ENCODE measurements around the gene ANKRD52. TPM values are rescaled to one million over a fixed set of nuclear protein-coding genes. Genes with fewer than 3 reads are reported as not detected.

The ANKRD52 gene
- total and polyA plus RNA-seq, 9 of the 15 experiments (the other 6 are each of a cell fraction or from before 2014, with no cell fraction given), result 0.52 to 46.8 (median 7.9) TPM

- POLR2A ChIA-PET, result interaction anchor here (0.5 to 3.4 kb wide), 22 partner anchors 9 to 365 kb away, joined by 3 to 68 read pairs (median 6); partner anchors contain the start of genes COQ10A, ESYT1, MYL6 and PA2G4
- no TSS peak for BruUV-seq (replicated peaks)
- H3K9me1 ChIP-seq (ENCODE audit: control insufficient read depth, insufficient read depth, low read length), result no peaks in the 10 kb centered on the region
- no peaks in the 10 kb centered on the region for H4K20me1 ChIP-seq (replicated peaks; ENCODE audit: control insufficient read depth, insufficient read depth, low read length)
- peak overlapping the region; percentile 96 for H3K4me2 ChIP-seq (ENCODE audit: insufficient read depth, low read length)
- H2AFZ ChIP-seq (ENCODE audit: low read depth, low read length), result peak overlapping the region; percentile 96
- peak overlapping the region; percentile 93 for H3K27ac ChIP-seq (ENCODE audit: extremely low read depth, low read depth, low read length)
- H3K9ac ChIP-seq (ENCODE audit: insufficient read depth in 1 of 2, low read depth in 2 of 2, low read length in 2 of 2), result peak overlapping the region; percentile 85 to 97
- CTCF ChIA-PET (ENCODE audit: low intra/inter-chr PET ratio), result interaction anchor here (1.1 to 1.4 kb wide), 2 partner anchors 29 to 33 kb away, joined by 3 to 5 read pairs; partner anchors contain the start of gene SMARCC2
- FAIRE-seq, result peak; percentile 52
- no peak for DNase-seq (ENCODE audit: extremely low read depth in 1 of 4, low spot score in 3 of 4)
- ATAC-seq, result no peak
- in situ Hi-C loops (cut with MboI) (no loop called here), intact Hi-C loops (cut with micrococcal nuclease) (loop anchor here (10.0 kb wide), 1 partner anchor 178 kb away; the partner anchor contains the start of gene RPS26)
- H3K36me3 ChIP-seq (ENCODE audit: control insufficient read depth, insufficient read depth, low read length), result peaks cover 7% of the 10 kb centered on the region; the same call in 2 of the 3 replicates
- no peaks in the 10 kb centered on the region for H3K9me3 ChIP-seq (replicated peaks; ENCODE audit: control insufficient read depth, insufficient read depth, low read depth, low read length)
- peaks cover 45% of the 10 kb centered on the region for H3K79me2 ChIP-seq (ENCODE audit: control insufficient read depth, insufficient read depth, low read length)
- peak overlapping the region; percentile 90 for H3K4me3 ChIP-seq
- H3K4me1 ChIP-seq (replicated peaks in 1 of 2; ENCODE audit: control insufficient read depth in 2 of 2, insufficient read depth in 2 of 2, low read length in 2 of 2), result peaks cover 20 to 31% of the 10 kb centered on the region in 2 experiments; a peak in 4 of 5 replicates
- no peaks in the 10 kb centered on the region for H3K27me3 ChIP-seq (ENCODE audit: control insufficient read depth in 2 of 2, insufficient read depth in 2 of 2, low read length in 2 of 2)
- WGBS (ENCODE audit: insufficient coverage, low coverage, missing lambda C conversion rate), result 5% methylated on average over 4 of the region's 4 CpGs
- peak; percentile 74 for TF ChIP-seq TFE3 (CRISPR knock-in tag; IDR thresholded peaks at IDR 0.05)
- TF ChIP-seq XRCC4 (IDR thresholded peaks at IDR 0.05; ENCODE audit: extremely low read depth, insufficient read depth, insufficient read length), result no peak
- no peak for TF ChIP-seq IRF2 (CRISPR knock-in tag; IDR thresholded peaks at IDR 0.05)
- peak; percentile 67 for TF ChIP-seq EGR1 (conservative IDR thresholded peaks at IDR 0.05)
- TF ChIP-seq NR4A1 (CRISPR knock-in tag; IDR thresholded peaks at IDR 0.05), result no peak
- TF ChIP-seq NR4A1 (tag; IDR thresholded peaks at IDR 0.05), result 0 out of 2 replicates have a peak, but pooled peaks have one; percentile 10
- TF ChIP-seq ZNF23 (CRISPR knock-in tag; IDR thresholded peaks at IDR 0.05), result no peak
- TF ChIP-seq ZNF766 (CRISPR knock-in tag; conservative IDR thresholded peaks at IDR 0.05), result 0 out of 2 replicates have a peak, but pooled peaks have one; percentile 45
- 0 out of 2 replicates have a peak, but pooled peaks have one; percentile 31 for TF ChIP-seq LCOR (CRISPR knock-in tag; IDR thresholded peaks at IDR 0.05)
- TF ChIP-seq BRD9 (IDR thresholded peaks at IDR 0.05; ENCODE audit: low read depth, partially characterized antibody), result no peak
- TF ChIP-seq PHB (CRISPR knock-in tag; IDR thresholded peaks at IDR 0.05), result no peak
- 0 out of 2 replicates have a peak, but pooled peaks have one; percentile 19 for TF ChIP-seq ZSCAN32 (CRISPR knock-in tag; IDR thresholded peaks at IDR 0.05)
- 0 out of 2 replicates have a peak, but pooled peaks have one; percentile 1 for TF ChIP-seq GATAD2A (IDR thresholded peaks at IDR 0.05)
- no peak for TF ChIP-seq CHD2 (IDR thresholded peaks at IDR 0.05; ENCODE audit: low read depth, low read length)
- no peak for TF ChIP-seq BCL6 (CRISPR knock-in tag; IDR thresholded peaks at IDR 0.05)
- TF ChIP-seq ZNF699 (CRISPR knock-in tag; IDR thresholded peaks at IDR 0.05; ENCODE audit: insufficient replicate concordance), result no peak
Observed at GRCh38 chr12:56222531-56222895, 35.7 kb downstream of the ANKRD52 start.

Data from K562 (cell line).